Adrenal gland (tissue), 12 donors: ENCODE measurements around the gene NUCKS1. TPM values are rescaled to one million over a fixed set of nuclear protein-coding genes. Genes with fewer than 3 reads are reported as not detected.

ENCODE experiments used
- DNase-seq, 7 donors: peaks; one replicate each; pipeline ENCODE4 v3.0.0-alpha.2; 2019 to 2020
- H3K27ac ChIP-seq, 5 donors: fragments of 200-600 bp; sonication (generic) in 4 of 5; 1 replicate in 3 of 5; 2 replicates in 2 of 5; pipeline versions ENCODE4 v1.5.1 to v1.8.0; 2016 to 2020; ENCODE audit warnings: mild to moderate bottlenecking in 1 of 5
- H3K27me3 ChIP-seq: fragments of 200-600 bp; 2 replicates; pipeline ENCODE4 v1.8.0; 2021
- H3K36me3 ChIP-seq, 2 donors: fragments of 200-600 bp; replicated peaks in 1 of 2; 1 replicate in 1 of 2; 2 replicates in 1 of 2; pipeline versions ENCODE4 v1.5.1 to v1.8.0; 2018 to 2022
- H3K4me1 ChIP-seq, 2 donors: fragments of 200-600 bp; replicated peaks in 1 of 2; 1 replicate in 1 of 2; 2 replicates in 1 of 2; pipeline versions ENCODE4 v1.5.1 to v1.8.0; 2018 to 2021
- H3K4me3 ChIP-seq, 4 donors: fragments of 200-600 bp; sonication (generic) in 3 of 4; one replicate each; pipeline ENCODE4 v1.5.1; 2016 to 2018
- H3K9me3 ChIP-seq, 3 donors: fragments of 200-600 bp; sonication (generic) in 1 of 3; replicated peaks in 1 of 3; 1 replicate in 2 of 3; 2 replicates in 1 of 3; pipeline versions ENCODE4 v1.5.1 to v1.8.0; 2016 to 2021
- POLR2A ChIP-seq, 2 donors: fragments of 450-650 bp; IDR thresholded peaks; one replicate each; pipeline ENCODE4 v1.6.1; 2017; ENCODE audit warnings: antibody characterized with exemption in 2 of 2, mild to moderate bottlenecking in 2 of 2, moderate library complexity in 1 of 2
- whole genome bisulfite sequencing, 4 donors: extraction: QIAGEN DNeasy Blood & Tissue Kit in 2 of 4; methylation state at CpG; one replicate each; pipeline versions ENCODE4 v1.1.5 to v1.1.7; 2013 to 2017; 5-methylcytosine and 5-hydroxymethylcytosine counted together
- intact Hi-C, 2 donors: fragments of 100-400 bp; cut with DNase I; formaldehyde crosslinking; loops; one replicate each; pipeline versions ENCODE4 v1.14.1 to v1.15.0; 2022 to 2023
- polyA plus RNA-seq, 3 donors: library from polyadenylated mRNA; stranded (reverse); fragments of 200-250 nt in 2 of 3; fragments of 350-450 nt in 1 of 3; fragmentation: Illumina TruSeq in 1 of 3; extraction: RNeasy Lipid Tissue Mini Kit (QIAGEN cat#74804) in 1 of 3; gene quantifications; one replicate each; pipeline ENCODE4 v1.2.3, GENCODE V29; 2013 to 2014
- total RNA-seq, 9 donors: library from RNA; depleted of rRNA in 4 of 9; stranded (reverse); fragments of >200 nt in 4 of 9; fragments of 120-200 nt in 1 of 9; fragmentation: NEBNext Ultra II Directional in 1 of 9; extraction: Animal tissue kit (Norgen Biotek cat#: 25700) in 1 of 9; gene quantifications; one replicate each; pipeline versions ENCODE4 v1.1.0 to v1.2.4, GENCODE V29; 2013 to 2023
- TF ChIP-seq, protein P1 (sequence below), 6 experiments: fragments of 450-650 bp in 4 of 6; fragments of 200-600 bp in 2 of 6; sonication (generic) in 1 of 6; IDR thresholded peaks; 1 replicate in 5 of 6; 2 replicates in 1 of 6; pipeline versions ENCODE4 v1.5.1 to v1.8.0; 2016 to 2021; ENCODE audit warnings: antibody characterized with exemption in 6 of 6, mild to moderate bottlenecking in 2 of 6, moderate library complexity in 1 of 6
- donor health status: healthy with polysubstance abuse.
- donor health status: Bipolar disorder and iron deficiency.
- donor health status: DM: yes; HTN: yes; CAD: no.
- donor health status: DM: no; HTN: no; CAD: no.
- donor health status: DM: no; HTN: no; CAD: no.
- donor health status: DM: yes; HTN: yes; CAD: no.

Gene NUCKS1
- total and polyA plus RNA-seq, 12 donors, result 33.1 to 161 (median 122) TPM

DNA sequence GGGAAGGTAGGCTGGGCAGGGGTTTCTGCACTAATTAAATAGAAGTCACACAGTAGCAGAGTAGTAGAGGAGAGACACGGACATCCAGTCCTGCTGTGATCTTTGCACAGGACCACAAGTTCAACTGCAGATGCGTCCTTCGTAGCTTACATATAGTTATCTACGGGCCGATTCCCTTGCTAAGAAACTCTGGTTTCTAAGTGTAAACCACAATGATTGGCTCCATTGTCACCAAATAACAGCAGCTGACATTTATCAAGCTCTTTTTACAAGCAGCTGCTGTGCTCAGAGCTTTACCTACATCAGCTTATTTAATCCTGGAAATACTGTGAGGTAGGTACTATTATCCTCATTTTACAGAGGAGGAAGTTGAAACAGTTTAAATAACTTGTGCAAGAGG is 72.8 kb downstream of the NUCKS1 start:
- H3K4me3 ChIP-seq, result no peak overlapping the region
- WGBS, 4 donors, result 60 to 69% (median 63%) methylated on average over 5 of the region's 5 CpGs
- H3K27ac ChIP-seq, result no peak overlapping the region
- no peak for DNase-seq
- no peaks in the 10 kb centered on the region for H3K27me3 ChIP-seq
- H3K4me1 ChIP-seq, result peaks cover 16 to 17% of the 10 kb centered on the region in 2 donors
- no peaks in the 10 kb centered on the region for H3K36me3 ChIP-seq
- no peaks in the 10 kb centered on the region for H3K9me3 ChIP-seq
- intact Hi-C loops, result no loop called here
- TF ChIP-seq, protein P1, sequence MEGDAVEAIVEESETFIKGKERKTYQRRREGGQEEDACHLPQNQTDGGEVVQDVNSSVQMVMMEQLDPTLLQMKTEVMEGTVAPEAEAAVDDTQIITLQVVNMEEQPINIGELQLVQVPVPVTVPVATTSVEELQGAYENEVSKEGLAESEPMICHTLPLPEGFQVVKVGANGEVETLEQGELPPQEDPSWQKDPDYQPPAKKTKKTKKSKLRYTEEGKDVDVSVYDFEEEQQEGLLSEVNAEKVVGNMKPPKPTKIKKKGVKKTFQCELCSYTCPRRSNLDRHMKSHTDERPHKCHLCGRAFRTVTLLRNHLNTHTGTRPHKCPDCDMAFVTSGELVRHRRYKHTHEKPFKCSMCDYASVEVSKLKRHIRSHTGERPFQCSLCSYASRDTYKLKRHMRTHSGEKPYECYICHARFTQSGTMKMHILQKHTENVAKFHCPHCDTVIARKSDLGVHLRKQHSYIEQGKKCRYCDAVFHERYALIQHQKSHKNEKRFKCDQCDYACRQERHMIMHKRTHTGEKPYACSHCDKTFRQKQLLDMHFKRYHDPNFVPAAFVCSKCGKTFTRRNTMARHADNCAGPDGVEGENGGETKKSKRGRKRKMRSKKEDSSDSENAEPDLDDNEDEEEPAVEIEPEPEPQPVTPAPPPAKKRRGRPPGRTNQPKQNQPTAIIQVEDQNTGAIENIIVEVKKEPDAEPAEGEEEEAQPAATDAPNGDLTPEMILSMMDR (IDR thresholded peaks at IDR 0.05), result no peak
- no peak for TF ChIP-seq POLR2A (IDR thresholded peaks at IDR 0.05)

DNA sequence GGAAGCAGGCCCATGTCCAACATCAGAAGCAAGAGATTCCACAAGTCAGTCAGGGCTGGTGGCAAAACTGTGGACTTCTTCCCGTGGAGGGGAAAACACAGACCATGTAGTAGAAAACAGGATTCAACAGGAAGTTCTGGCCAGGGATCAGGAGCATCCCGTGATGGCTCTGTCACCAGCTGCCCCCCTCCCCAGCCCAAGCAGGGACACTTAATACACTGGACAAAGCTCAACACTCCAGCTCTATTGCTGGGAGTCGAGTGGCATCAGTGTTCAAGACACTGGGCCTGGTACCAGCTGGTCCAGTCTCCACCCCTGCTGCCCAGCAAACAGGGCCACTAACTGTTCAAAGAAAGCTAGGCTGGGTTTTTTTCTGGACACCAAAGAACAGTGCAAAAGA is 73.4 kb downstream of the NUCKS1 start:
- H3K27me3 ChIP-seq, result no peaks in the 10 kb centered on the region
- no peak overlapping the region for H3K27ac ChIP-seq
- DNase-seq, result no peak
- no peaks in the 10 kb centered on the region for H3K36me3 ChIP-seq
- intact Hi-C loops, result no loop called here
- H3K9me3 ChIP-seq, result no peaks in the 10 kb centered on the region
- TF ChIP-seq, protein P1 (IDR thresholded peaks at IDR 0.05), result no peak
- no peak for TF ChIP-seq POLR2A (IDR thresholded peaks at IDR 0.05)
- no peak overlapping the region for H3K4me3 ChIP-seq
- peaks cover 16 to 17% of the 10 kb centered on the region in 2 donors for H3K4me1 ChIP-seq
- 57 to 69% (median 65%) methylated on average over 3 of the region's 3 CpGs for WGBS, 4 donors

DNA sequence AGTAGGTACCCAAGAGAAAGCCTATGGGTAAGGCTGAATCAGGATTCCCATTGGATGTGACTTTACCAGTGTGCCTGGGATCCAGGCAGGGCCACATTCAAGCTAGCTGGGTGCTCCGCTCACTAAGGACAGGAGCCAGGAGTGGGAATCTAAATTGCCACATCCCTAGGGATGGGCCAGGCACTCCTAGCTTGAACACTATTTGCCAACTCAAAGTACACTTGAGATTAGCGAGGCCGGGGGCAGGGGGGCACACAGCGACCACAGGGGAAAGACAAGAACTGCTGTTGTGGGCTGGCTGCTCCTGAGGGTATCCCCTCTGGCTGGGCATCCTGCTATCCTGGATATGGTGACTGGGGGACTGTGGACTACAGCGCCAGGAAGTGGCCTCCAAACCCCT is 74.0 kb downstream of the NUCKS1 start:
- no peaks in the 10 kb centered on the region for H3K9me3 ChIP-seq
- H3K27me3 ChIP-seq, result no peaks in the 10 kb centered on the region
- H3K4me1 ChIP-seq, result peaks cover 16 to 17% of the 10 kb centered on the region in 2 donors
- no peak overlapping the region for H3K27ac ChIP-seq
- no peak overlapping the region for H3K4me3 ChIP-seq
- TF ChIP-seq, protein P1 (IDR thresholded peaks at IDR 0.05), result no peak
- no peak for TF ChIP-seq POLR2A (IDR thresholded peaks at IDR 0.05)
- no peaks in the 10 kb centered on the region for H3K36me3 ChIP-seq
- 84 to 98% (median 95%) methylated on average over 5 of the region's 5 CpGs for WGBS, 4 donors
- intact Hi-C loops, result no loop called here
- DNase-seq, result no peak

DNA sequence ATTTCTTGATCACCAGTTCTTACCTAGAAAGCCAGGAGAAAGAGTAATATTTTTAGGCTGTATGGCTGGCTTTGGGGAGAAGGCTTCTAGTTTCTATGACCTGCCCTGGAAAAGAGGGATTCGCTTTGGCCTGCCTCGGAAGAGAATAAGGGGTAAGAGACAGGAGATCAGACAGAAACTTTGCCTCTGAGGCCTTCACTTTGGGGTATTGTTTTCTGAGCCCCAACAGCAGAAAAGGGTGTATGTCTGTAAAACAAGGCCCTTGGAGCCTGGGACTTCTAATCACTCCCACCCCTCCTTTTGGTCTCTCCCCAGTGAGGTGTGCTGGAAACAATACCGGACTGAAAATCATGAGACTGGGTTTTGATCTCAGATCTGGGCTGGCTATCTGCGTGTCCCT is 74.7 kb downstream of the NUCKS1 start:
- Histone ChIP-seq H3K27ac (no peak overlapping the region), H3K4me1 (peaks cover 16 to 17% of the 10 kb centered on the region in 2 donors), H3K4me3 (no peak overlapping the region), H3K27me3 (no peaks in the 10 kb centered on the region), H3K9me3 (no peaks in the 10 kb centered on the region), H3K36me3 (no peaks in the 10 kb centered on the region)
- whole genome bisulfite sequencing, 4 donors, result 87 to 98% (median 93%) methylated on average over 4 of the region's 4 CpGs
- no peak for DNase-seq
- TF ChIP-seq, protein P1 (IDR thresholded peaks at IDR 0.05), result no peak
- TF ChIP-seq POLR2A (IDR thresholded peaks at IDR 0.05), result no peak
- intact Hi-C loops, result no loop called here
